Upper lobe of right lung (tissue), 1 donor: ENCODE measurements around the gene BAK1. TPM values are rescaled to one million over a fixed set of nuclear protein-coding genes. Genes with fewer than 3 reads are reported as not detected.
A peak's percentile ranks its signal among the peaks of the same experiment; 100 is the strongest.

ENCODE experiments used
- ATAC-seq: fragments of 200-7000 bp; cut with Tn5 transposase; one replicate; pipeline ENCODE4 v1.9.1; 2020; ENCODE audit warnings: mild to moderate bottlenecking, moderate library complexity
- DNase-seq: peaks from one replicate; pipeline ENCODE4 v3.0.0-alpha.2; 2020
- H3K27ac ChIP-seq: fragments of 200-600 bp; one replicate; pipeline ENCODE4 v1.8.0; 2022
- H3K27me3 ChIP-seq: fragments of 200-600 bp; one replicate; pipeline ENCODE4 v1.8.0; 2022; ENCODE audit warnings: mild to moderate bottlenecking
- H3K36me3 ChIP-seq: fragments of 200-600 bp; one replicate; pipeline ENCODE4 v1.8.0; 2022
- H3K4me1 ChIP-seq: fragments of 200-600 bp; one replicate; pipeline ENCODE4 v1.8.0; 2022
- H3K4me3 ChIP-seq: fragments of 200-600 bp; one replicate; pipeline ENCODE4 v1.8.0; 2022; ENCODE audit warnings: mild to moderate bottlenecking
- H3K9me3 ChIP-seq: fragments of 200-600 bp; one replicate; pipeline ENCODE4 v1.8.0; 2022
- CTCF ChIP-seq: fragments of 200-600 bp; IDR thresholded peaks from one replicate; pipeline ENCODE4 v1.8.0; 2022; ENCODE audit warnings: antibody characterized with exemption
- intact Hi-C: fragments of 100-400 bp; cut with DNase I; formaldehyde crosslinking; loops from one replicate; pipeline ENCODE4 v1.11.0; 2022
- total RNA-seq: library from RNA; stranded (reverse); fragmentation: NEBNext Ultra II Directional; extraction: Animal tissue kit (Norgen Biotek cat#: 25700); gene quantifications from one replicate; pipeline ENCODE4 v1.2.1, GENCODE V29; 2021
- donor health status: DM: no; HTN: yes; CAD: no; lungs with severe emphysema.

The BAK1 gene
- total RNA-seq, 1 donor from 2014 or later, result 19.1 TPM

GRCh38 chr6:33610779-33611732, 31.0 kb upstream of the BAK1 start:
- intact Hi-C loops, result no loop called here
- no peak overlapping the region for H3K4me3 ChIP-seq
- TF ChIP-seq CTCF, result no peak
- no peak overlapping the region for H3K27ac ChIP-seq
- H3K27me3 ChIP-seq, result no peaks in the 10 kb centered on the region
- H3K4me1 ChIP-seq, result peaks cover 12% of the 10 kb centered on the region
- ATAC-seq (peak; percentile 23), DNase-seq (no peak)
- no peaks in the 10 kb centered on the region for H3K36me3 ChIP-seq
- H3K9me3 ChIP-seq, result no peaks in the 10 kb centered on the region

- ATAC-seq (no peak), DNase-seq (no peak)
- no peaks in the 10 kb centered on the region for H3K36me3 ChIP-seq
- no peak for TF ChIP-seq CTCF
- H3K27ac ChIP-seq, result peak overlapping the region; percentile 45
- H3K27me3 ChIP-seq, result no peaks in the 10 kb centered on the region
- intact Hi-C loops, result no loop called here
- peaks cover 12% of the 10 kb centered on the region for H3K4me1 ChIP-seq
- no peaks in the 10 kb centered on the region for H3K9me3 ChIP-seq
- H3K4me3 ChIP-seq, result no peak overlapping the region
These were observed 30.0 kb upstream of the BAK1 start for GRCh38 chr6:33610067-33610466.

- Histone ChIP-seq H3K27me3 (no peaks in the 10 kb centered on the region), H3K9me3 (no peaks in the 10 kb centered on the region), H3K4me3 (no peak overlapping the region), H3K27ac (peak overlapping the region; percentile 45), H3K4me1 (peaks cover 12% of the 10 kb centered on the region), H3K36me3 (no peaks in the 10 kb centered on the region)
- ATAC-seq (no peak), DNase-seq (no peak)
- intact Hi-C loops, result no loop called here
- TF ChIP-seq CTCF, result no peak
These were observed 29.5 kb upstream of the BAK1 start for GRCh38 chr6:33609528-33609927.

- Histone ChIP-seq H3K4me1 (peaks cover 12% of the 10 kb centered on the region), H3K9me3 (no peaks in the 10 kb centered on the region), H3K27ac (peak overlapping the region; percentile 45), H3K27me3 (no peaks in the 10 kb centered on the region), H3K4me3 (no peak overlapping the region), H3K36me3 (no peaks in the 10 kb centered on the region)
- intact Hi-C loops, result no loop called here
- DNase-seq (no peak), ATAC-seq (no peak)
- TF ChIP-seq CTCF, result no peak
These were observed 28.9 kb upstream of the BAK1 start for GRCh38 chr6:33609019-33609418.

DNA sequence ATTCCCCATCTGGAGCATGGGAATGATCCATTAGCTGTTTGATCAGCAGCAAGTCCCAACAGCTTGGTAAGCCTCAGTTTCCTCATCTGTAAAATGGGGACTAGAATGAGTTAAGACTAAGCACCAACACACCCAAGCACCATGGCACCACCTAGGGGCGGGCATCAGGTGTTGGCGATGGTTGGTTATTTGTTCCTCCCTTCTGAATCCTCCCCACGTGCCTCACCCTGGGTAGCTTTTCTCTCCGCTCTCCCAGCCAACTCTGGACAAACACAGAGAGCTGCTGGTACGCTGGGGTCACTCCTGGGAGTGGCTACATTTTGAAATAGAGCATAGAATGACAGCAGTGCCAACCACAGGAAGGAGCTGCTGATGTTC, 27.7 kb upstream of the BAK1 start:
- TF ChIP-seq CTCF, result peak; percentile 39
- H3K27ac ChIP-seq, result no peak overlapping the region
- no peak for DNase-seq
- intact Hi-C loops, result no loop called here
- H3K9me3 ChIP-seq, result no peaks in the 10 kb centered on the region
- no peak overlapping the region for H3K4me3 ChIP-seq
- H3K4me1 ChIP-seq, result peaks cover 12% of the 10 kb centered on the region
- no peaks in the 10 kb centered on the region for H3K36me3 ChIP-seq
- ATAC-seq, result peak; percentile 69
- no peaks in the 10 kb centered on the region for H3K27me3 ChIP-seq
